ENCODE data around the gene TACC2.

The TACC2 gene

DNA sequence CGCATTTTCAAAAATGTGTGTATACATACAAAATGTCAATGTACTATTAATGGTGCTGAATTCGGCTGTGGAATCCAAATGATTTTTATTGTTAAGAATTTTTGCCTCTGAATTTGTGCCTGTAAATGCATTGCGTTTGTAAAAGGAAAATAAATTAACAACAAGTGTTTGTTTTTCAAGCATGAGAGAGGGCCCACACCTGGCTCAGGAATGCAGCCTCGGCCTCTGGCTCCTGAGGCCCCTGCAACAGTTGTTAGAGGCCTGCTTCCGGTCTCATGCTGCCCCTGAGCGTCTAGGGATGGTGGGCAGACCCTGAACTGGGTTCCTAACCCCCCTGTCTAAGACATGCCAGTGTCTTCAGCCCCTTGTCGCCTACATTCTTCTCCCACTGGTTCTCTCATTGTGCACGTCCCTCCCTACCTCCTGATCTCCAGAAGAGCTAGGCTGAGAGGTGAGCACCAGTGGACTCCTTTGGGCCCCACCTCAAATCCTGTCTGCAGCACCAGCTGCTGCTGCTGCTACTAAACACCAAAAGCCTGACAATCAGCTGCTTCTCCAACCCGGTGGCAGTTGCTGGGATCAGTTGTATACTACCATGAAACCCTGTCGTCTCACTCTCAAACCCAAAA, 280.2 kb downstream of the TACC2 start:
- TF ChIP-seq, protein P1, sequence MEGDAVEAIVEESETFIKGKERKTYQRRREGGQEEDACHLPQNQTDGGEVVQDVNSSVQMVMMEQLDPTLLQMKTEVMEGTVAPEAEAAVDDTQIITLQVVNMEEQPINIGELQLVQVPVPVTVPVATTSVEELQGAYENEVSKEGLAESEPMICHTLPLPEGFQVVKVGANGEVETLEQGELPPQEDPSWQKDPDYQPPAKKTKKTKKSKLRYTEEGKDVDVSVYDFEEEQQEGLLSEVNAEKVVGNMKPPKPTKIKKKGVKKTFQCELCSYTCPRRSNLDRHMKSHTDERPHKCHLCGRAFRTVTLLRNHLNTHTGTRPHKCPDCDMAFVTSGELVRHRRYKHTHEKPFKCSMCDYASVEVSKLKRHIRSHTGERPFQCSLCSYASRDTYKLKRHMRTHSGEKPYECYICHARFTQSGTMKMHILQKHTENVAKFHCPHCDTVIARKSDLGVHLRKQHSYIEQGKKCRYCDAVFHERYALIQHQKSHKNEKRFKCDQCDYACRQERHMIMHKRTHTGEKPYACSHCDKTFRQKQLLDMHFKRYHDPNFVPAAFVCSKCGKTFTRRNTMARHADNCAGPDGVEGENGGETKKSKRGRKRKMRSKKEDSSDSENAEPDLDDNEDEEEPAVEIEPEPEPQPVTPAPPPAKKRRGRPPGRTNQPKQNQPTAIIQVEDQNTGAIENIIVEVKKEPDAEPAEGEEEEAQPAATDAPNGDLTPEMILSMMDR (conservative IDR thresholded peaks at IDR 0.05; ENCODE audit: low read depth, low read length) = no peak
- Histone ChIP-seq H3K27ac (no peak overlapping the region), H3K36me3 (ENCODE audit: insufficient read depth) (no peaks in the 10 kb centered on the region), H3K79me2 (ENCODE audit: insufficient read depth, low read depth) (no peaks in the 10 kb centered on the region), H3K27me3 (ENCODE audit: insufficient read depth, low read depth) (no peaks in the 10 kb centered on the region), H4K20me1 (ENCODE audit: insufficient read depth) (no peaks in the 10 kb centered on the region), H3K4me1 (ENCODE audit: low read depth, poor library complexity, severe bottlenecking) (no peaks in the 10 kb centered on the region), H3K9ac (no peak overlapping the region), H2AFZ (ENCODE audit: low read depth) (no peak overlapping the region), H3K4me3 (IDR thresholded peaks at IDR 0.05; ENCODE audit: insufficient read depth, low read depth, low read length) (no peak overlapping the region), H3K4me2 (no peak overlapping the region)

DNA sequence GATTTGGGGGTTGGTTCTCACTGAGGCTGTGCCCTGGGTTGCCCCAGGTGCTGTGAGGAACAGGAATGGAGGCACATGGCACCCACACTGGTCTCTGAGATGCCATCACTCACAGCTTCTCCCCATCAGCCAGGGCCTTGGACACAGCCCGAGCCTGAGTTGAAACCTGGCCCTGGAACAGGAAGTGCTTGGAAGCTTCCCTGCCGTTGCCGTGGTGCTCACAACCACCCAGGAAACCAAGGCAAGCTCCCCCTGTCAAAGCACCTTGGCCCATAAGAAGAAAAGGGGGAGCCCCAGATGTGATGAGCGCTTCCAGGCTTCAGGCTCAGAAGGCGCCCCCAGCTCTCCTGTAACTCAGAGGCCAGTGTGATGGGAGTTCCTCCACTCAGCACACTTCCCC, 282.1 kb downstream of the TACC2 start, which contains the start of gene BTBD16:
Gene BTBD16 (plus strand): TSS at position 221 of the 400 bp plus-strand sequence. CDS start 3,786 bp downstream, outside the sequence.
- TF ChIP-seq, protein P1 (conservative IDR thresholded peaks at IDR 0.05; ENCODE audit: low read depth, low read length) = no peak

DNA sequence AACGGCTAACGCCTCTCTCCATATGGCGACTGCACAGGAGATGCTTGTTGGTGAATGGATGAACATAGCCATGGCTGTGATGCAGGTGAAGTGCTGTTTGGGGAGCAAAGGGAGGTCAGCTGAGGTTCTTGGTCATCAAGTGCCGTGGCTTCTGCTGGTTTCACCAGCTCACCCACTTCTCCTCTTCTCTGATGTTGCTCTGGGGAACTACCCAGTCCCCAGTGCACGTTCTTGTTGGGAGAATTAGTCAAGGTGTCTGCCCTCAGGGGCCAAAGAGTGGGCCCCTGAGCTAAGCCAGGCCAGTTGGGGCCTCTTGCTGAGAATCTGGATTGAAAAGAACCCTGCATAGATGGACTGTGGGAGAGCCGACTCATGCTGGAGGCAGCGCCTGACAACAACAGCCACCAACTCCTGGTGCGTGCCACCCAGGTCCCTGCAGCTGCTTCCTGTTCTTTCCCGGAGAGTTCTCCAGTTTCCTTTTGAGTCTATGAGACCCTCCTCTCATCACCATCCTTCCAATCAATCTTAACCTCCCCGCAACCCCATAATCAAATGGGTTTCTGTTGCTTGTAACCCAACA, 285.1 kb downstream of the TACC2 start:
- Histone ChIP-seq H4K20me1 (ENCODE audit: insufficient read depth) (no peaks in the 10 kb centered on the region), H3K4me3 (IDR thresholded peaks at IDR 0.05; ENCODE audit: insufficient read depth, low read depth, low read length) (no peak overlapping the region), H3K36me3 (ENCODE audit: insufficient read depth) (no peaks in the 10 kb centered on the region), H3K4me1 (ENCODE audit: low read depth, poor library complexity, severe bottlenecking) (no peaks in the 10 kb centered on the region), H3K27me3 (ENCODE audit: insufficient read depth, low read depth) (no peaks in the 10 kb centered on the region), H3K79me2 (ENCODE audit: insufficient read depth, low read depth) (no peaks in the 10 kb centered on the region), H3K9ac (no peak overlapping the region), H3K27ac (no peak overlapping the region), H2AFZ (ENCODE audit: low read depth) (no peak overlapping the region), H3K4me2 (no peak overlapping the region)
- TF ChIP-seq, protein P1 (conservative IDR thresholded peaks at IDR 0.05; ENCODE audit: low read depth, low read length) = no peak

More for the DNA sequence above, 282.1 kb downstream of the TACC2 start, which contains the start of gene BTBD16:
- H3K4me1 ChIP-seq (ENCODE audit: low read depth, poor library complexity, severe bottlenecking) = no peaks in the 10 kb centered on the region
- no peaks in the 10 kb centered on the region for H3K79me2 ChIP-seq (ENCODE audit: insufficient read depth, low read depth)
- H3K4me2 ChIP-seq = no peak within 1 kb of the TSS
- H3K27ac ChIP-seq = no peak within 1 kb of the TSS
- no peaks in the 10 kb centered on the region for H3K27me3 ChIP-seq (ENCODE audit: insufficient read depth, low read depth)
- H3K36me3 ChIP-seq (ENCODE audit: insufficient read depth) = no peaks in the 10 kb centered on the region
- H3K4me3 ChIP-seq (IDR thresholded peaks at IDR 0.05; ENCODE audit: insufficient read depth, low read depth, low read length) = no peak within 1 kb of the TSS
- H4K20me1 ChIP-seq (ENCODE audit: insufficient read depth) = no peaks in the 10 kb centered on the region
- H2AFZ ChIP-seq (ENCODE audit: low read depth) = no peak within 1 kb of the TSS
- no peak within 1 kb of the TSS for H3K9ac ChIP-seq

DNA sequence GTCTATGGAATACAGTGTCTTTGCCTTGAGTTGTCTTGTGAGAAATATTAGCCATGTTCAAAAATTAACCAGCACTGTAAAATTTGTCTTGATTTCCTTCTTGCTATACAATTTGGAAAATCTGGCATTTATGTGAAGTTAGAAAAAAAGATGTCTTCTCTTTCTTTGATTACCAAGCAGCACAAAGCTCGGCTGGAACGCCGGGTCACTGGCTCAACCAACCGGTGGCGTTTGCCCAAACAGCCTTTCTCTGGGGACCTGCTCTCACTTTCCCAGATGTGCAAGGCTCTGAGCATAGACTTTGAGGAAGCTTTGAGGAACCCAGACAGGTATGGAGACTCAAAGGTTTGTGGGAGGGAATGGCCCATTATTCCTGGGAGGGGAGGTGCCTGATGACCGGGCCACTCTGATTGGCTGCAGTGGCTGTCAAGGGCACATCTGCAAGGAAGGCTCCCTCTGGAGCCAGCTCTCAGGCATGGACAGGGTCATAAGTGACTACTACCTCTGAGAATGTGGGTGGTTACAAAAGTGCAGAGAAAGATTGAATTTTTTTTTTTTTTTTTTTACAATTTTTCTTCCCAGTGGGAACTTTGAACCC, 287.7 kb downstream of the TACC2 start:
- Histone ChIP-seq H3K4me2 (no peak overlapping the region), H3K4me3 (IDR thresholded peaks at IDR 0.05; ENCODE audit: insufficient read depth, low read depth, low read length) (no peak overlapping the region), H3K9ac (no peak overlapping the region), H2AFZ (ENCODE audit: low read depth) (no peak overlapping the region), H3K36me3 (ENCODE audit: insufficient read depth) (no peaks in the 10 kb centered on the region), H3K79me2 (ENCODE audit: insufficient read depth, low read depth) (no peaks in the 10 kb centered on the region), H3K27me3 (ENCODE audit: insufficient read depth, low read depth) (no peaks in the 10 kb centered on the region), H3K27ac (no peak overlapping the region), H4K20me1 (ENCODE audit: insufficient read depth) (no peaks in the 10 kb centered on the region), H3K4me1 (ENCODE audit: low read depth, poor library complexity, severe bottlenecking) (no peaks in the 10 kb centered on the region)
- TF ChIP-seq, protein P1 (conservative IDR thresholded peaks at IDR 0.05; ENCODE audit: low read depth, low read length) = no peak
